GM21528 (cell line): ENCODE measurements around the gene FEV.

ENCODE experiments used
- ATAC-seq: cut with Tn5 transposase; IDR thresholded peaks from one replicate; pipeline ENCODE4 v1.9.1; 2021; ENCODE audit warnings: mild to moderate bottlenecking, moderate library complexity; ENCODE audit not compliant: unreplicated experiment, low FRiP score

The FEV gene

DNA sequence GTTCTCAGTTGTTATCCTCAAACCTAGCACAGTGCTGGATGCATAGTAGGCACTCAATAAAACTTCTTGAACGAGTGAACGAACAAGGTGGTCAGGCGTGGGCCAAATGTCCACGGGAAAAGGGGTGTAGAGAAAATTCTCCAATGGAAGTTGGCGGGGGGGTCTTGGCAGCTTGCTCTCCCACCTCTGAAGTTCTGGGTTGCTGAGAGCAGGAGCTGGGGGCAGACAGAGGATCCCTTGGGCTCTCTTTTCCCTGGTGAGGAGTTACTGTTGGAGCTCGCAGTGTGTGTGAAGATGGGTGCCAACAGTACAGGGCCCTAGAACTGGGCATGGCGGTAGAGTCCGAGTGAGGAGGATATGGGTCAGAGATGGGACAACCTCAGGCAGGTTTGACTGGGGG lies 10.6 kb upstream of the FEV start:
- no peak for ATAC-seq

DNA sequence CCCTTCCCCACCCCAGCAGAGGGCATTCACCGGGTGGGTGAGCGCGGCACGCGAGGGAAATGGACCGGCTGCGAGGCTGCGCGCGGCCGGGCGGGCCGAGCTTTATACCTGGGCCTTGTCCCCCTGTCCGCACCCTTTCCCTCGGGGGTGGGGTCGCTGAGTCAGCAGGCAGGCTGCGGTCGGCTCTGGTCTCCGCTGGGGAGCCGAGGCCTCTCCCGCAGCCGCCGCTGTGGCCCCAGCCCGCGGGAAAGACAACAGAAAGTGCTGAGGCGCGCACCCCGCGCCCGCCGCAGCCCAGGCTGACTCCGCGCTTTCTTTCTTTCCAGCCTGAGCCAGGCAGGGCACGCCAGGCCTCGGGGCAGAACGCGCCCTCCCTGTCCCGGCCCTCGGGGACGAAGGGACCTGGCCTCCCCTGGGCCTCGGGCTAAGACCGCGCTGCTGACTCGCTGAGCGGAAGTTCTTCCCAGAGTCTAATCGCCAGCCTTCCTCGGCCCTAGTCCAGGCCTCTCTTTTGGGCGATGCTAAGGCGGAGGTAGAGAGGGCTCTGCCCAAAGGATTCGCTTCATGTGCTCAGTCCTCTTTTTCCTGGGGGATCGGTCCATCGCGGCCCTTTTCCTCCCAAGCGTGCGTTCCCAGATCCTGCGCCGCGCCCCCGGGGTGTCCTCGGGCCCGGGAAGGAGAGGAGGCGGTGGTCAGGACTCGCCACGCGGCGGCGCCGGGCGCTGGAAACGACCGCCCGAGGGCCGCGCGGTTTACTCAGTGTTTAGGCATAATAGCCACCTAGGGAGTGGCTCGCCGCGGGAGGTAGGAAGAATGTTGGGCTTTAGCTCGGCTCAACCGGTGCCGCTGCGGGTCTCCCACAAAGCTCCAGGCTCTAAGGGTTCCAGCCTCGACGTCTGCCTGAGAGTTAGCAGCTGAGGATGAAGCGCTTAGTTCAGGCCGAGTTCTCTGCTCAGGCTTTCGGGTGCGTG lies 8.6 kb upstream of the FEV start, which contains the start of gene CRYBA2:
Gene CRYBA2, minus strand, starts transcription at position 78 of the 971 bp plus-strand sequence. CDS start 246 bp downstream, outside the sequence.
- no peak for ATAC-seq

DNA sequence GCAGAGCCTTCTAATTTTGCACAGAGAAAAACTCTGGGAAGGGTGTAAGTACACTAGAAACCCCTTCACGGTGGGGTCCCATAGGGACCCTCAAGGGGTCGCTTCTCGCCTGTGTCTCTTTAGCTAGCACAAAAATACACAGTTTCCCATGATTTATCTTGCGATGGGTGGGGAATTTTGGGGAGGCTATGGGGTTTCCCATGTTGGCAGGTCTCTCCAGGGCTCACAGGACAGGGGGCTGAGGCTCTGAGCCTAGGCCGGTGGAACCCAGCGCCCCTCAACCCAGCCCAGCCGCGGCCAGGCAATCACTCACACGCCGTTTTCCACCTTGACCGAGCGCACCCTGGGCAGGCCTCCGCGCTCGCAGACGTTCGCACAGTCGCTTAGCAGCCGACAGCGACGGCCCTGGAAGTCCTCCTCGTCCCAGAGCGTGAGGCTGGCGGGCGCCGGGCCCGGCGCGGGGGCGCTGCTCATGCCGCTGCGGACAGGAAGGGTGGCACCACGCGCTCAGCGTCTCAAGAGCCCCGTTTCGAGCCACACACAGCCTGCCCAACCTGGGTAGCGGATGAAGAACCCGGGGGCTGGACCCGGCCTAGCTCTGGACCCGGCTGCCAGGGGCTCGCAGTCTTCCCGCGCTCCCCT lies 7.8 kb upstream of the FEV start:
- ATAC-seq: no peak

DNA sequence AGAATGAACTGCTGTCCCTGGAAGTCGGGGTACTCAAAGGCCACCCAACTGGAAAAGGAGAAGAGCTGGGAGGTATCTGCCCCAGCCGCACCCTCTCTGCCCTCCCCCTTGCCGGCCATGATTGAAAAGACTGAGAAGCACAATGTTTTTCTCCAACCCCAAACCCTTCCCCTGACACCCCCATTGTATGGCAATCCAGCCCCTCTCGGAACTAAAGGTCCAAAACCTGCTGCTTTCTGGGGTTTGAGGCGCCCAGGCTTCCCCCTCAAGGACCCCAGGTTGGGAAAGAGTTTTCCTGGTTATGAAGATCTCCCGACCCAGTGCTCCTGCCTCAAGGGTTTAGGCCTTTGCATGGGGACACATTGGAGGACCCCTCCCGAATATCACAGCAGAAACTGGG lies 7.2 kb upstream of the FEV start:
- ATAC-seq: no peak

DNA sequence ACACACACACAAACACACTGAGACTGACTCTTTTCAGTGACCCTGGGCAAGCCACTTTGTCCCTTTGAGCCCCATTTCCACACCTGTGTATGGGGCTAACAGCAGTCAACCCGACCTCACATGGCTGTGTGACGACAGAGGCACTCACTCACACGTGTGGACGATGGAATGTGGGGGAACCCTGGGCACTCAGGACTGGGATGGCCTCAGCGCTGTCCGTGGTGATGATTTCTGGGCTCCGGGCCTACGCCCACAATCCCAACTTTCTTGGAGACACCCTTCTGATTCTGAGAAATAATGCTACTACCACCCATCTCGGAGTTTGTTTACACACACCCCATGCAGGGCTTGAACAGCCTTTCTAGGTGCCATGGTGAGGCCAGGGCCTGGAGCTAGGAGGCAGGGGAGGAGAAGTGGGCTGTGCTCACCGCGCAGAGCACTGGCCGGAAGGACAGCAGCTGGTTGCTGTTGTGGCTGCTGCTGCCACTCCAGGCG lies 6.7 kb upstream of the FEV start:
- ATAC-seq: no peak

DNA sequence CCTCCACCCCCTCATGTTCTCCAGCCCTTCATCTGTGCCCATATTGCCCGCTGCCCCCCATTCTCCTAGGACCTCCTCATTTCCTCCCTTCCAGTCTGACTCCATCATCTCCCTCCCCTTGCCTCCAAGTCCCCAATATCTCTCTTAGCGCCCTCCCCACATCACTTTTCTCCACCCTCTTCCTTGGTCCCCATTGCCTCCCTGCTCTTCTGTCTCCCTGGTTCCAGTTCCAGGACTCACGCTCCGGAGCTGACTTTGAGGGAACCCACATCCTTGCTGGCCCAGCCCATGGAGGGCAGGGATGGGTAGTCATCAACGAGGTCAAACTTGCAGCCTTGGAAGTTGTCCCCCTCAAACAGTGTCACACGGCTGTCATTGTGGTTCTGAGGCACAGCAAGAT lies 5.6 kb upstream of the FEV start:
- no peak for ATAC-seq

DNA sequence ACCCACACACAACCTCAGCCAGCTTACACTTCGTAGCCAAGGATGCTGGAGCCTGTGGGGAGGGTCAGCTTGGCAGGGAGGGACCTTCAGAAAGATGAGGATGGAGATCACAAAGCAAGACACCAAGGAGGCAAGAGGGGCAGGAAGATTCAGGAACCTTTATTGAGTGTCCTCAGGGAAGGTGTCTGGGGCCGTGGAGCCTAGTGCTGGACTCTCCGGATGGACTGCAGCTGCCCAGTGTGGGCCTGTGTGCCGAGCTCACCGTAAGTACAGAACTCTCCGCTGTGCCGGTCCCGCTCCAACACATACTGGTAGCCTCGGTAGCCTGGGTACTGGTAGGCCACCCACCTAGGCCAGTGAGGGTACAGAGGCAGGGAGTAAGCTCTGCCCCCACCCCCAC lies 5.1 kb upstream of the FEV start:
- ATAC-seq: no peak

DNA sequence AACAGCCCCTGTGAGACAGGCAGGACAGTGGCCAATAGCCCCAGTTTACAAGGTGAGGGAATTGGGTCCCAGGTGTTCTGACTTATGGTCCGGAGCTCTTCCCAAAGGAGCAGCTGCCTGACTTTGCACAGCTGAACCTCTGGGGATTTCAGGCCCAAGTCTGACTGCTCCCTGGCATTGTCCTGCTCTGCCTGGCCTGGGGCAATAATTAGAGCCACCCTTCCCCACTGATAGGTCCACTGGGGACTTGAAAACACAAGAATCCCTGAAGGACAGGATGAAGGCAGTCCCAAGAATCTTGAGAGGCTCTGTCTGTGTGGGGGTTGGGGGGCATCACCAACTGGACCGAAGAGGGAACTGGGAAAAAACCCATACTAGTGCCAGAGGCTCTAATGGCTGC lies 3.7 kb upstream of the FEV start:
- ATAC-seq: no peak

DNA sequence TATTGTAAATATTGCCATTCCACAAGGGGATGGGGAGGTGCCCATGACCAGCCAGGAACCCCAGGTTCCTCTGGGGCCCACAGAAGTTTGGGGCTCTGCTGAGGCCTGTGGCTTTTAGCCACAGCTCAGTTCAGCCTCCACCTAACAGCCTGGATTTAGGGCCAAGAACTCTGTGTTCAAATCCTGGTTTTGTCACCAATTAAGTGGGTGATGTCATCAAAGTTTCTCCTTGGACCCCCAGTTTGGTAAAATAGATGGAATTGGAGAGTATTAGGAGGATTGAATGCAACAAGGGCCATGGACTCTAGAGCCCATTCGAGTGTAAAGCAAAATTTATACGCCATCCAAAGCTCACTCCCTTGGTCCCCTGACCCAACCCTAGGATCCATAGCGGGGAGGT lies 3.2 kb upstream of the FEV start:
- no peak for ATAC-seq

DNA sequence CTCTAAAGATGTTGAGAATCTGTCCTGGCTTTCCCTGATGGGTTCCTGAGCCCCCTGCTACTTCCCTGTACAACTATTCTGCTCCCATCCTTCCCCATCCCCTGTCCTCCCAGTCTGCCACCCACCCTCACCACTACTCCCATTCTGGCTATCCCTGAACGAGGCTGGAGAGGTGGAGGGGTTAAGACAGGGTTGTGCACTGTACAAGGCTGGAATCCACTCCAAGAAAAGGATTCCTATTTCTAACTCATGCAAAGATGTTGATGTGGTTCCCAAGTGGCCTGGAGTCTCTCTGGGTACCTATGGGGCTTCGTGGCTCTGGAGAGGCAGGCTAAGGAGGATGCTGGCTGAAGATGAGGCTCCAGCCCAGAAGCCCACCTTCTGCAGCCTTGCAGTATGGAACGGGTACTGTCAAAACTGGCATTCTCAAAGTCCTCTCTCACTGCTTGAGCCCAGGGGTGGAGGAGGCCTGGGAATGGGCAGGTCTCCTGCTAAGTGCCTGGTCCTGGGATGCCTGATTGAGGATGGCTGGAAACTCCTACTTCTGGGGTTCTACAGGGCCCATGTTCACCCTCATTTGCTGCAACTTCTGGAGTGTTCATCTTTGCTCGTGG lies 1.3 kb upstream of the FEV start:
- ATAC-seq: no peak

DNA sequence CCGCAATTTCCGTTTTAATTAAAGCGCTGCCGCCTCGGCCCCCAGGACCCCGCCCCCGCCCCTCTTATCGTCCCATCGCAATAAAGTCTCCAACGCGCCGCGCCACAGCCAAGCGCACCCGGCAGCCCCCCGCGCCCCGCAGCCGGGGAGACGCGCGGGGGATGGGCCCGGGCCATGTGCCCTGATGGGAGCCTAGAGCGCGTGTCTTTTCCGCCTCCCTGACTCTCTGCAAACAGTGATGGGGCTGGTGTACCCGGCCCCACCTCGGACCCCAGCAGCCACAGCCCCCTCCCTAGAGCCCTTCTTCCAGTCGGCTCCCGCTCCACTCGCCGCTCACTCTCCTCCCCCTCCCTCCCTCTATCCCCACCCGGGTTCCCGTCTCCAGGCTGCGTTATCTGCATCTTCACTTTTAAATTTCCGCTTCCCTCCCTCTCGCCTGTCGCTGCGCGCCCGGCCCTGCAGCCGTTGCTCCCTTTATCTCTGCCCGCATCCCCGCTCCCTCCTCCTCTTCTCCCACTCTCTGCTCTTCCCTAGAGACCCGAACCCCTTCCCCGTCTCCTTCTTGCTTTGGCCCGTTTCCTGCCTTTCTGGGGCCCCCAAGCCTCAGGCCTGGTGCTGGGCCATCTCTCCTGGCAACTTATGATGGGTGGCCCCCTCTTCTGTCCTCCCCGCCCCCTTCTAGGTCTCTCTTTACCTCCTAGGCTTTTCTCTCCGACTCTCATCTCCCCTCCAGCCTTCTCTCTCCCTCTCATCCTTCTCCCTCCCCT lies 524 bp upstream of the FEV start:
- ATAC-seq: no peak

DNA sequence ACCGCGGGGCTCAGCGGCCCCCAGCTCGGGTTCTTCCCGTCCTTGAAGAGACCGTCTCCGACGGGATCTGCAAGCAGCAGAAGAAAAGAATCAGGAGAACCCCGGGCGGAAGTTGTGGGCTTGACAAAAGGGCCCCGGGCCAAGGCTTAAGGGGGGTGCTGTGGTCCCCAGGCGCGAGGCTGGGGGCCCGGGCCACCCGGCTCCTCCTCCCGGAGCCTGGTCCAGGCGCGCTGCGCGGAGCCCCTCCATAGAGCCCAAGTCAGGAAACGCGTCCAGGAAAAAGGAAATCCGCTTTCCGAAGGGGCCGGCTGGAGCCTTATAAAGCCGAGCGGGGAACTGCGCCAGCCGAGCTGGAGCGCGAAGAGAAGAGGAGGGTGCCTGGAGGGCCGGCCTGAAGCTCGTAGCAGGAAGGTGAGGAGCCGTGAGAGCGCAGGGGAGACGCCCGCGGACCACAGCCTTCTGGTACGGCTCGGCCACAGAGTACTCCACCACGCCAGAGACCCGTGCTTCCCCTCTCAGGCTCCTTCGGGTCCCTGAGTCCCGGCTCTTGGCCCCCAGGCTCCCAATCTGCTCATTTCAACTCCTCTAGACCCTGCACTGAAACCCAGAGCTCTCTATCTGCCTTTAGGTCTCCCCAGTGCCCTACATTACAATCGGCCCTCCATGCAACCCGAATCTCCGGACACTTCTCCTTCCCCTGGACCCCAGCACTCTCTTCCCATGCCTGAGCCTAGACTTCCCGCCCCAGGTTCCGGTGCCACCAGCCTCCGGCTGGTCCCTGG lies 554 bp downstream of the FEV start:
- no peak for ATAC-seq

DNA sequence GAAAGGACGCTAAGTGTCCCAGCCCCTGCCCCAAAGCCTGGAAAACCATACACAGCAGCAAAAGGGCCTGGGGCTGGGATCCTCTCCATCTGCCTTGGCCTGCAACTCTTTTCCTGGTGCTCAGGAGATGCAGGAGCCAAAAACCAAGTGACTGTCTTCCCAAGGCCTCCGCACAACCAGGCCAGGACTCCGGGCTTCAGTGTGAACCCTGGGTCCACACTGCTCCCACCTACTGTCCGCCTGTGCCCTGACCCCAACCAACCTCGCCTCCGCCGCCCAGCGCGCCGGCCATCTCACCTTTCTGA lies 1.1 kb downstream of the FEV start:
- no peak for ATAC-seq

DNA sequence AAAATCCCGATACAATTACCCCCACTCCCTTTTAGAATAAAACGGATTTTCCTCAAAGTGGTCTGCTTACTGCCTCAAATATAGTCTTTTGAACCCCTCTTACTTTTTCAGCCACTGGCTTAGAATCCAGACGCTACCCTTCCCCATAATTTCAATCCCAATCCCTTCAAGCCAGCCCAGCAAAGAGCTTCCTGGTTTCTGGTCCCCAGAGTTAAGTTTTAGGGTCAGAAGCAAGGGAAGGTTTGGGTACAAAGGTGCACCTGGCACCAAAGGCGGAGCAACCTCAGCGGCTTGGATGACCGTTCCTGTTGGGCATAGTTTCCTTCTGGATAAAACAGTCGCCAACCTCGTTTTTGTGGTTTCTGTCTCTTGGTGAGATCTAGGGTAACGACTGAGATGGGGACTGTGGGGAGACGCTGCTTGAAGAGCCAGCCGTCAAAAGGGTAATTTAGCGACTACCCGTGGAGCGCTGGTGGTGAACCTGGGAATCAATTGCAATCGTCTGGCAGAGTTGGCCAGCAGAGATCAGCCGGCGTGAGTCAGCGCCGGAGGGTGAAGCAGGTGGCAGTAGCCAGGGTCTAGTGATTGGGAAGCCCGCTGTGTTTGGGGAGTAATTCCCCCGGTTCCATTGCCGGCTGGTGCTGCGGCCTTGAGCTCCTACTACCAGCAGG lies 1.6 kb downstream of the FEV start:
- no peak for ATAC-seq

DNA sequence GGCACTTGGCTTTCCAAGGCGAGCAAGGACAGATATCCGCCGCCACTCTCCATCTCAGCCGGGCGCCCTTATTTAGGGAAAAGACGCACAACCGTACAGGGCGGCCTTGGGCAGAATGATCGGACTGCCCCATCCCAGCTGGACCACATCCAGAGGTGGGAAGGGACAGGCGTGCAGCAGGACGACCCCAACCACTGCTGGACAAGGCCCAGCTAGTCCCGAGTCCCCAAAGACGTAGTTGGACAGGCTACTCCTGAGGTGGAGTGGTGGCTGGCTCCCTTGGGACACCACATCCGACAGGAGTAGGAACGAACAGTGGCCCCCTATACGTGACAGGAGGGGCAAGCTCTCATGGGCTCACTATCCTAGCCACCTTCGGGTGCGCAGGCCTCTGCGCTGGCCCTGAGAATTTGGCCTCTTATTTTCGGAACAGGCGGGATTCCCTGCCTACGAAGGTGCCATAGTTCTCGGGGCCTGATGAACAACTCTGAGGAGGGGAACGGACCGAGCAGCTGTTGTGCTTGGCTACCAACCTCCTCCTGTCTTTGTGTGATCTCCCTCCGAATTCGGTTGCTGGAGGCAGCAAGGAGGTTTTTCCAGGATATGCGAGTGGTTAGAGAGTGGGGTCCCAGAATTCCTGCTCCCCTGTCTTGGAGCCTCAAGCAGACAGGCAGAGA lies 2.3 kb downstream of the FEV start:
- no peak for ATAC-seq

DNA sequence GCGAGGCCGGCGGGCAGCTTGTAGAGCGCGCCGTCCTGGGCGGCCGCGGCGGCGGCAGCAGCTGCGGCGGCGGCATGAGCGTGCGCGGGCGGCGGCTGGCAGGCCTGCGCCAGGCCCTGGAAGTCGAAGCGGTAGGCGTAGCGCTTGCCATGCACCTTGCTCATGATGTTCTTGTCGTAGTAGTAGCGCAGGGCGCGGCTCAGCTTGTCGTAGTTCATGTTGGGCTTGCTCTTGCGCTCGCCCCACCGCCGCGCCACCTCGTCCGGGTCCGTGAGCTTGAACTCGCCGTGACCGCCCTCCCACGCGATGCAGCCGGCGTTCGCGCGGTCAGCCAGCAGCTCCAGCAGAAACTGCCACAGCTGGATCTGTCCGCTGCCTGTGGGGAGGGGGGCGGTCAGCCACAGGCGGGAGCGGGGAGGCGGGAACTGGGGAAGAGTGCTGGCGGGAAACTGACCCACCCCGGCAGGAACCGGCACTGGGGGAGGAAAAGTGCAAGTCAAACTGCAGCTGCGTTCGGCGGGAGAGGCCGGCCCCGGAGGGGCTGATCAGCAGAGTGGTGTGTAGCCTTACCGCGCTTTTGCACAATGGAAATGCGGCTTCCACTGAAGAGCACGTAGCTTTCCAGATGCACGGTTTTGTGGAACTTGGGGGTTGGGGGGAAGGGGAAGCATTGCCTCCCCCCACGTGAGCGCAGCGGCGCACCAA lies 3.0 kb downstream of the FEV start:
- ATAC-seq: no peak

DNA sequence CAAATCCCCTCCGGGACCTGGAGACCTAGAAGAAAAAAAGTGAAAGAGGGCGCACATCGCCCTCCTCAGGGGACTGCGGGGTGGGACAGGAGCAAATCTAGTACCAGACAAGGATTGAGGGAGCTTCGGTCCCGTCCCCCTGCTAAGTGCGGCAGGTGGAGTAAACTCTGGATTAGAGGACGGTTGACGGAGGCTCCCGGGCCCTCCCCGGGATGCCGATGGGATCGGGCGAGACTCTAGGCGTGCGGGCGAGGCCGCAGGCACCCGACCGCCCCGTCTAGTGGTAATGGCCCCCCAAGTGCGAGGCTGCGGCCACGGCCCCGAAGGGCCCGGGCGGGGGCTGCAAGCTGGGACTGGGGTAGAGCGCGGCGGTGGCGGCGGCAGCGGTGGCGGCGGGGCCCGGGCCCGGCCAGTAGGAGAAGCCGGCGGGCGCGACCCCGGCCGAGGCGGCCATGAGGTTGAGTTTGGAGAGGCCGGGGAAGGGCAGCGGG lies 3.5 kb downstream of the FEV start:
- ATAC-seq: no peak

DNA sequence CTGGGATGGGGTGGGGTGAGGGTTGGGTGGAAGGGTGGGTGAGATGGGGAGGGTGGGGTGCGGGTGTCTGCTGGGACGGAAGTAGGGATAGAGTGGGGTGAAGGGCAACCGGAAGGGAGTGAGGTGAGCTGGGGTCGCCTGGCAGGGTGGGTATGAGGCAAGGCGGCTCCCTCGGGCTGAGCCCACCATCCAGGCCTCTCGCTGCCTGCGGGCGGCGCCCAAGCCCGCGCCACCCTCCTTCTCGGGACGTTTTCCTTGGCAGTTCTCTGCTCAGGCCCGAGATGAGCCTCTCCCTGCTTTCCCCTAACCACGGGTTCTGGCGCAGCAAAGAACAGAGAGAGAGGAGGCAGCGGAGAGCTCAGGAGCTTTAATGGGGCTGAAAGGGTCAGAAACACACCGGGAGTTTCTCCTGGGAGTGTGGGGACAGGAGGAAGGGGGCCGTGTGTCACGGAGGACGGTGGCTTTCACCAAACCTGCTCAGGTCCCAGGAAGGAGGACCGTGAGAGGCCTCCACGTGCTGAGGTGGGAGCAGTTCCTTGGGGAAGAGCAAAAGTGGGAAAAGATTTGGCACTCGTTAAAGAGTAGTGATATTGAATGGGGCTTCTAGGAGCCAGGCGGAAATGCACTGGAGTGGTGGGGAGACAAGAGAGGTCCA lies 4.1 kb downstream of the FEV start:
- no peak for ATAC-seq
